MM.1S (cell line): ENCODE measurements around the gene RNF26.
A peak's percentile ranks its signal among the peaks of the same experiment; 100 is the strongest.

Experiments
- DNase-seq: peaks from one replicate; pipeline ENCODE4 v3.0.0-alpha.2; 2015
- H2AFZ ChIP-seq: fragments of 300-600 bp; sonication (generic); 2 replicates; pipeline ENCODE4 v1.6.0; 2016; ENCODE audit warnings: antibody characterized with exemption, low read length
- H3F3A ChIP-seq: fragments of 300-600 bp; sonication (generic); 2 replicates; pipeline ENCODE4 v1.6.1; 2016; ENCODE audit warnings: mild to moderate bottlenecking, antibody characterized with exemption, low read length, moderate library complexity, mixed read lengths; ENCODE audit not compliant: insufficient read depth
- H3K27ac ChIP-seq: fragments of 300-600 bp; sonication (generic); 2 replicates; pipeline ENCODE4 v1.5.1; 2016; ENCODE audit warnings: mild to moderate bottlenecking, low read length
- H3K27me3 ChIP-seq: fragments of 300-600 bp; sonication (generic); replicated peaks from 2 replicates; pipeline ENCODE4 v1.6.0; 2016; ENCODE audit warnings: low read length; ENCODE audit not compliant: insufficient read depth
- H3K36me3 ChIP-seq: fragments of 300-600 bp; sonication (generic); replicated peaks from 2 replicates; pipeline ENCODE4 v1.6.1; 2016; ENCODE audit warnings: mild to moderate bottlenecking, low read length, mixed read lengths; ENCODE audit not compliant: insufficient read depth
- H3K4me1 ChIP-seq: fragments of 300-600 bp; sonication (generic); 2 replicates; pipeline ENCODE4 v1.6.1; 2016; ENCODE audit warnings: low read length, mixed read lengths
- H3K4me2 ChIP-seq: fragments of 300-600 bp; sonication (generic); 2 replicates; pipeline ENCODE4 v1.6.0; 2016; ENCODE audit warnings: low read depth, low read length
- H3K4me3 ChIP-seq: fragments of 300-600 bp; sonication (generic); 2 replicates; pipeline ENCODE4 v1.5.1; 2016; ENCODE audit warnings: low read length, mixed read lengths
- H3K79me2 ChIP-seq: fragments of 300-600 bp; sonication (generic); 2 replicates; pipeline ENCODE4 v1.6.1; 2016; ENCODE audit warnings: mixed run types, low read length, mixed read lengths
- H3K9ac ChIP-seq: fragments of 300-600 bp; sonication (generic); 2 replicates; pipeline ENCODE4 v1.6.1; 2016; ENCODE audit warnings: low read length, mixed read lengths
- H3K9me2 ChIP-seq: fragments of 300-600 bp; sonication (generic); replicated peaks from 2 replicates; pipeline ENCODE4 v1.6.1; 2016; ENCODE audit warnings: mild to moderate bottlenecking, low read length, mixed read lengths; ENCODE audit not compliant: insufficient read depth
- H3K9me3 ChIP-seq: fragments of 300-600 bp; sonication (generic); replicated peaks from 2 replicates; pipeline ENCODE4 v1.6.1; 2016; ENCODE audit warnings: mild to moderate bottlenecking, low read length, mixed read lengths; ENCODE audit not compliant: insufficient read depth
- H4K20me1 ChIP-seq: fragments of 300-600 bp; sonication (generic); 2 replicates; pipeline ENCODE4 v1.6.1; 2016; ENCODE audit warnings: mild to moderate bottlenecking, low read length, moderate library complexity, mixed read lengths; ENCODE audit not compliant: insufficient read depth
- EZH2 ChIP-seq: fragments of 300-600 bp; sonication (generic); optimal IDR thresholded peaks from 2 replicates; pipeline ENCODE3; 2017; ENCODE audit warnings: low read depth, mild to moderate bottlenecking, antibody characterized with exemption, low read length, mixed read lengths
- EZH2phosphoT487 ChIP-seq: fragments of 300-600 bp; sonication (generic); IDR thresholded peaks from 2 replicates; pipeline ENCODE4 v1.6.1; 2018; ENCODE audit warnings: antibody characterized with exemption, low read length
- TF ChIP-seq, protein P1 (sequence below): fragments of 300-600 bp; sonication (generic); IDR thresholded peaks from 2 replicates; pipeline ENCODE4 v1.5.1; 2016; ENCODE audit warnings: antibody characterized with exemption, low read length, mixed read lengths

The RNF26 gene

DNA sequence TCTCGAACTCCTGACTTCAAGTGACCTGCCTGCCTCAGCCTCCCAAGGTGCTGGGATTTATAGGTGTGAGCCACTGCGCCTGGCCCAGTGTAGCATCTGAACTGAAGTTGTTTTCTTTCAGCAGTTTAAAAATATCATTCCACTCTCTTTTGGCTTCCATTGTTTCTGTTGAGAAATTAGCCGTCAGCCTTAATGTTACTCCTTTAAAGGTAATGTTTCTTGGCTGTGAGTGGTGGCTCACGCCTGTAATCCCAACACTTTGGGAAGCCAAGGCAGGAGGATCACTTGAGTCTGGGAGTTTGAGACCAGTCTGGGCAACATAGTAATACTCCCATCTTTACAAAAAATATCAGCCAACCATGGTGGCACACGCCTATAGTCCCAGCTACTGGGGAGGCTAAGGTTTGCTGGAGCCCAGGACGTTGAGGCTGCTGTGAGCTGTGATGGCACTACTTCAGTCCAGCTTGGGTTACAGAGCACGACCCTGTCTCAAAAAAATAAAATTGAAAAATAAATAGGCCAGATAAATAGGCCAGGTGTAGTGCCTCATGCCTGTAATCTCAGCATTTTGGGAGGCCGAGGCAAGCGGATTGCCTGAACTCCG is 43.3 kb upstream of the RNF26 start:
- no peak overlapping the region for H3K4me3 ChIP-seq
- no peaks in the 10 kb centered on the region for H3K36me3 ChIP-seq

DNA sequence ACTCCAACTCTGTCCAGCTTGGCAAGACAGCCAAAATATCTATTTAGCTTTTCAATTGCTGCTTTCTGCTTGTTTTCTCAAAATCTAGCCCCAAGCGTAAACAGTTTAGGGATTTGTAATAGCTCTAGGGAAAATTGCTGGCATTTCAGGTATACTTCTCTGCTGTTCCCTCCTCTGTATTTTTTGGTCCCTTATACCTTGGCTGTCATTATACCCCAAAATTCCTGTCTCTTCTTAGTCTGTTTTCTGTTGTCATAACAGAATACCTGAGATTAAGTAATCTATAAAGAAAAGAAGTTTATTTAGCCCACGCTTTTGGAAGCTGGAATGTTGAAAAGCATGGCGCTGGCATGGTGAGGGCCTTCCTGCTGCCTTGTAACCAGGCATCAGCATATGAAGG is 40.9 kb upstream of the RNF26 start:
- Histone ChIP-seq H3K4me2 (no peak overlapping the region), H4K20me1 (no peaks in the 10 kb centered on the region), H2AFZ (no peak overlapping the region), H3F3A (no peaks in the 10 kb centered on the region), H3K4me3 (no peak overlapping the region), H3K79me2 (no peaks in the 10 kb centered on the region), H3K27ac (no peak overlapping the region), H3K9me3 (no peaks in the 10 kb centered on the region), H3K36me3 (no peaks in the 10 kb centered on the region), H3K27me3 (no peaks in the 10 kb centered on the region), H3K9ac (no peak overlapping the region), H3K9me2 (no peaks in the 10 kb centered on the region), H3K4me1 (no peaks in the 10 kb centered on the region)
- TF ChIP-seq EZH2 (no peak), EZH2phosphoT487 (no peak)
- TF ChIP-seq, protein P1, sequence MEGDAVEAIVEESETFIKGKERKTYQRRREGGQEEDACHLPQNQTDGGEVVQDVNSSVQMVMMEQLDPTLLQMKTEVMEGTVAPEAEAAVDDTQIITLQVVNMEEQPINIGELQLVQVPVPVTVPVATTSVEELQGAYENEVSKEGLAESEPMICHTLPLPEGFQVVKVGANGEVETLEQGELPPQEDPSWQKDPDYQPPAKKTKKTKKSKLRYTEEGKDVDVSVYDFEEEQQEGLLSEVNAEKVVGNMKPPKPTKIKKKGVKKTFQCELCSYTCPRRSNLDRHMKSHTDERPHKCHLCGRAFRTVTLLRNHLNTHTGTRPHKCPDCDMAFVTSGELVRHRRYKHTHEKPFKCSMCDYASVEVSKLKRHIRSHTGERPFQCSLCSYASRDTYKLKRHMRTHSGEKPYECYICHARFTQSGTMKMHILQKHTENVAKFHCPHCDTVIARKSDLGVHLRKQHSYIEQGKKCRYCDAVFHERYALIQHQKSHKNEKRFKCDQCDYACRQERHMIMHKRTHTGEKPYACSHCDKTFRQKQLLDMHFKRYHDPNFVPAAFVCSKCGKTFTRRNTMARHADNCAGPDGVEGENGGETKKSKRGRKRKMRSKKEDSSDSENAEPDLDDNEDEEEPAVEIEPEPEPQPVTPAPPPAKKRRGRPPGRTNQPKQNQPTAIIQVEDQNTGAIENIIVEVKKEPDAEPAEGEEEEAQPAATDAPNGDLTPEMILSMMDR, result no peak
- no peak for DNase-seq

More for the DNA sequence above, 43.3 kb upstream of the RNF26 start:
- H3K79me2 ChIP-seq, result no peaks in the 10 kb centered on the region
- H3F3A ChIP-seq, result no peaks in the 10 kb centered on the region
- no peaks in the 10 kb centered on the region for H3K9me3 ChIP-seq
- no peaks in the 10 kb centered on the region for H3K9me2 ChIP-seq
- no peaks in the 10 kb centered on the region for H3K27me3 ChIP-seq
- H3K4me2 ChIP-seq, result no peak overlapping the region
- H3K27ac ChIP-seq, result no peak overlapping the region
- no peak overlapping the region for H3K9ac ChIP-seq
- no peaks in the 10 kb centered on the region for H3K4me1 ChIP-seq
- no peak for DNase-seq
- H2AFZ ChIP-seq, result no peak overlapping the region
- H4K20me1 ChIP-seq, result no peaks in the 10 kb centered on the region
- TF ChIP-seq EZH2phosphoT487 (no peak), EZH2 (no peak)
- TF ChIP-seq, protein P1, result no peak

DNA sequence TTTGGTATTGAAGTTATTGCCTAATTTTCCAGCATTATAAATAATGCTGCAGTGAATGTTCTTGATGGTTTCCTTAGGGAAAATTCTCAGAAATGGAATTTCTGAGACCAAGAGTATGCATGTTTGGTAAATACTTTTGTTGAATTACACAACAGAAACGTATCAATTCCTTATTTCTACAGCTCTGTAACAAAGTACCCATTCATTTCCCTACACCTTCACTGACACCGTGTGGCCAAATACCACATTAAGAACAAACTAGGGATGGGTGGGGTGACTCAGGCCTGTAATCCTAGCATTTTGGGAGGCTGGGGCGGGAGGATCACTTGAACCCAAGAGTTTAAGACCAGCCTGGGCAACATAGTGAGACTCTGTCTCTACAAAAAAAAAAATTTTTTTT is 39.1 kb upstream of the RNF26 start:
- H3K36me3 ChIP-seq, result no peaks in the 10 kb centered on the region
- H3K4me3 ChIP-seq, result no peak overlapping the region
- H3K4me1 ChIP-seq, result no peaks in the 10 kb centered on the region
- no peaks in the 10 kb centered on the region for H3K9me2 ChIP-seq
- H3K4me2 ChIP-seq, result no peak overlapping the region
- H4K20me1 ChIP-seq, result no peaks in the 10 kb centered on the region
- H3K9ac ChIP-seq, result no peak overlapping the region
- no peaks in the 10 kb centered on the region for H3K9me3 ChIP-seq
- DNase-seq, result no peak
- TF ChIP-seq, protein P1, result peak; percentile 10; the same call in 1 of the 2 replicates
- no peak for TF ChIP-seq EZH2phosphoT487
- H3F3A ChIP-seq, result no peaks in the 10 kb centered on the region
- no peak overlapping the region for H3K27ac ChIP-seq
- no peaks in the 10 kb centered on the region for H3K27me3 ChIP-seq
- H3K79me2 ChIP-seq, result no peaks in the 10 kb centered on the region
- no peak overlapping the region for H2AFZ ChIP-seq
